Body of pancreas (tissue), 4 donors: ENCODE data around the gene TOP2B.

ENCODE experiments used
- POLR2A ChIP-seq, 3 donors: fragments of 450-650 bp; IDR thresholded peaks; one replicate each; pipeline ENCODE4 v1.6.1; 2016; ENCODE audit warnings: antibody characterized with exemption in 3 of 3, mild to moderate bottlenecking in 2 of 3
- TF ChIP-seq, protein P1 (sequence below), 7 experiments: fragments of 450-650 bp in 4 of 7; fragments of 200-600 bp in 3 of 7; sonication (generic) in 3 of 7; IDR thresholded peaks; one replicate each; pipeline ENCODE4 v1.5.1; 2016 to 2019; ENCODE audit warnings: antibody characterized with exemption in 7 of 7

DNA sequence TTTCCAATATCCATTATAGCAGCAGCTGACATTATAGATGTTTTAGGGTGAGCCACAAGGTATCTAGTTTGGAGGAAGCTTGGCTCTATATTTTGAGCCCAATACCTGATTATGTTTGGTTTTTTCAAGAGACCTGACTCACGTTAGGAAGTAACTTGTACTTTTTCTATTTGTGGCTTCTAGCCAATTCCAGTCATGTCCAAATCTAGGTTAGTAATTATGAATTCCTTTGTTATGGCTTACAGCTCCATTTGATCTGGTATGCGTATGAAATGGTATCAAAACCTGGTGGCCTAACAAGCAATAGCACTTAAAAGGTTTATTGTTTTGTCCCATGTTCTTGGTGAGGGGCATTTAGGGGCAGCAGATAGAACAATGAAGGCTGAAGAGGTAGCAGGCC is 115.9 kb downstream of the TOP2B start:
- TF ChIP-seq, protein P1, sequence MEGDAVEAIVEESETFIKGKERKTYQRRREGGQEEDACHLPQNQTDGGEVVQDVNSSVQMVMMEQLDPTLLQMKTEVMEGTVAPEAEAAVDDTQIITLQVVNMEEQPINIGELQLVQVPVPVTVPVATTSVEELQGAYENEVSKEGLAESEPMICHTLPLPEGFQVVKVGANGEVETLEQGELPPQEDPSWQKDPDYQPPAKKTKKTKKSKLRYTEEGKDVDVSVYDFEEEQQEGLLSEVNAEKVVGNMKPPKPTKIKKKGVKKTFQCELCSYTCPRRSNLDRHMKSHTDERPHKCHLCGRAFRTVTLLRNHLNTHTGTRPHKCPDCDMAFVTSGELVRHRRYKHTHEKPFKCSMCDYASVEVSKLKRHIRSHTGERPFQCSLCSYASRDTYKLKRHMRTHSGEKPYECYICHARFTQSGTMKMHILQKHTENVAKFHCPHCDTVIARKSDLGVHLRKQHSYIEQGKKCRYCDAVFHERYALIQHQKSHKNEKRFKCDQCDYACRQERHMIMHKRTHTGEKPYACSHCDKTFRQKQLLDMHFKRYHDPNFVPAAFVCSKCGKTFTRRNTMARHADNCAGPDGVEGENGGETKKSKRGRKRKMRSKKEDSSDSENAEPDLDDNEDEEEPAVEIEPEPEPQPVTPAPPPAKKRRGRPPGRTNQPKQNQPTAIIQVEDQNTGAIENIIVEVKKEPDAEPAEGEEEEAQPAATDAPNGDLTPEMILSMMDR (IDR thresholded peaks at IDR 0.05), result no peak
- TF ChIP-seq POLR2A (IDR thresholded peaks at IDR 0.05), result no peak
